Caco-2 (cell line): ENCODE measurements around the gene DNER. TPM values are rescaled to one million over a fixed set of nuclear protein-coding genes. Genes with fewer than 3 reads are reported as not detected.

Source experiments
- BruUV-seq: library from RNA; stranded (reverse); fragments of 400-500 nt; replicated peaks from 2 replicates; lab custom pipeline; 2021; lab: Mats Ljungman, UMichigan
- CTCF ChIA-PET: fragments of 300-600 bp; sonication (Branson Sonifier 250); formaldehyde crosslinking; loops from one replicate; lab custom pipeline; 2022; ENCODE audit warnings: antibody characterized with exemption; lab: Charles Lee
- POLR2A ChIA-PET: fragments of 300-600 bp; sonication (Branson Sonifier 250); formaldehyde crosslinking; loops from one replicate; lab custom pipeline; 2022; ENCODE audit warnings: antibody characterized with exemption; lab: Charles Lee
- DNase-seq, 2 experiments: peaks; one replicate each; pipeline versions ENCODE4 v3.0.0 to v3.0.0-alpha.2; 2020 to 2022
- H3K27me3 ChIP-seq: replicated peaks from 2 replicates; pipeline ENCODE4 v1.6.0; 2011; ENCODE audit warnings: low read length; ENCODE audit not compliant: control insufficient read depth, insufficient read depth
- H3K36me3 ChIP-seq: 2 replicates; pipeline ENCODE4 v1.5.1; 2011; ENCODE audit warnings: low read length; ENCODE audit not compliant: control insufficient read depth, insufficient read depth
- H3K4me1 ChIP-seq: fragments of 250-450 bp; sonication (Bioruptor Pico); 2 replicates; pipeline ENCODE4 v1.5.1; 2020; ENCODE audit warnings: mild to moderate bottlenecking
- H3K4me3 ChIP-seq: 2 replicates; pipeline ENCODE4 v1.5.1; 2011; ENCODE audit warnings: low read depth, mild to moderate bottlenecking, control low read depth, low read length
- H3K9me3 ChIP-seq: fragments of 250-450 bp; sonication (Bioruptor Pico); 2 replicates; pipeline ENCODE4 v1.5.1; 2020; ENCODE audit warnings: mild to moderate bottlenecking, moderate library complexity
- H3K27ac Mint-ChIP-seq: one replicate; pipeline ENCODE4 v1.8.0; 2022; ENCODE audit warnings: mixed read lengths; ENCODE audit not compliant: unreplicated experiment
- H3K27me3 Mint-ChIP-seq: one replicate; pipeline ENCODE4 v1.8.0; 2022; ENCODE audit warnings: mixed read lengths; ENCODE audit not compliant: insufficient read depth, unreplicated experiment
- H3K36me3 Mint-ChIP-seq: one replicate; pipeline ENCODE4 v1.8.0; 2022; ENCODE audit warnings: mild to moderate bottlenecking, mixed read lengths; ENCODE audit not compliant: insufficient read depth, unreplicated experiment
- H3K4me1 Mint-ChIP-seq: one replicate; pipeline ENCODE4 v1.8.0; 2022; ENCODE audit warnings: low read depth, mixed read lengths; ENCODE audit not compliant: unreplicated experiment
- H3K4me3 Mint-ChIP-seq: one replicate; pipeline ENCODE4 v1.8.0; 2022; ENCODE audit warnings: mild to moderate bottlenecking, moderate library complexity, mixed read lengths; ENCODE audit not compliant: unreplicated experiment
- H3K9me3 Mint-ChIP-seq: one replicate; pipeline ENCODE4 v1.8.0; 2022; ENCODE audit warnings: mixed read lengths; ENCODE audit not compliant: unreplicated experiment
- intact Hi-C: fragments of 100-400 bp; cut with micrococcal nuclease; formaldehyde crosslinking; loops from one replicate; pipeline ENCODE4 v1.10.0; 2022; ENCODE audit not compliant: unreplicated experiment
- total RNA-seq: library from RNA; stranded (reverse); gene quantifications from 2 replicates; pipeline ENCODE4 v1.2.3, GENCODE V29; 2022
- TF ChIP-seq, protein P1 (sequence below), 2 experiments: fragments of 200-600 bp in 1 of 2; IDR thresholded peaks; 1 replicate in 1 of 2; 2 replicates in 1 of 2; pipeline versions ENCODE4 v1.5.1 to v1.8.0; 2011 to 2022; ENCODE audit warnings: antibody characterized with exemption in 1 of 2, control low read depth in 1 of 2, inconsistent platforms in 1 of 2, low read depth in 1 of 2, low read length in 1 of 2, mild to moderate bottlenecking in 1 of 2, moderate library complexity in 1 of 2; ENCODE audit not compliant: insufficient read depth in 1 of 2, severe bottlenecking in 1 of 2, unreplicated experiment in 1 of 2

Gene DNER
- total RNA-seq, 1 experiment from 2014 or later = not detected

DNA sequence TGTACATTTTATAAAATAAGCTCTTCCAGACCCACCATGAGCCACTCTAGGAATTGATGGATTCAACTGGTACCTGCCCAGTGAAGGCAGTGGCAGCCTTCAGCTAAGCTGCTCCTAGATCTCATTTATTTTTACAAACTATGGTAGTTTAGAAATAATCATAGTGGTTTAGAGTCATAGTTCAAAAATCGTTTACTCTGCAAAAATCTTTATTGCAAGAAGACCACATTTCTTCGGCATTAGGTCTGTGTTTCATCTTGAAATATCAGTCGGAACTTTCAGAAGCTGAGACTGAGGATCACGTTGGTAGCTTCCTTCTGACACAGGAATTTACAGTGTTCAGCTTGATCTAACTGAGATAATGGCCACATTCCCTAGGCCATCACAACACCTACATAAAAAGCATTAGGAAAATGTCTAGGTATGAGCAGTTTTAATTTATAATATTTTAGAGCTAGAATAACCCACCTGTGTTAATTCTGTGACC is 237.0 kb downstream of the DNER start:
- no peak for DNase-seq
- intact Hi-C loops = no loop called here
- H3K4me1 ChIP-seq = no peaks in the 10 kb centered on the region
- no peaks in the 10 kb centered on the region for H3K36me3 ChIP-seq
- no peaks in the 10 kb centered on the region for H3K4me1 Mint-ChIP-seq
- H3K4me3 Mint-ChIP-seq = no peak overlapping the region
- no peaks in the 10 kb centered on the region for H3K27me3 ChIP-seq
- ChIA-PET POLR2A (interaction anchor here (0.6 kb wide), 1 partner anchor 260 kb away, joined by 12 read pairs; no protein-coding TSS in a partner anchor), CTCF (no interaction called here)
- H3K4me3 ChIP-seq = no peak overlapping the region
- no TSS peak for BruUV-seq
- TF ChIP-seq, protein P1, sequence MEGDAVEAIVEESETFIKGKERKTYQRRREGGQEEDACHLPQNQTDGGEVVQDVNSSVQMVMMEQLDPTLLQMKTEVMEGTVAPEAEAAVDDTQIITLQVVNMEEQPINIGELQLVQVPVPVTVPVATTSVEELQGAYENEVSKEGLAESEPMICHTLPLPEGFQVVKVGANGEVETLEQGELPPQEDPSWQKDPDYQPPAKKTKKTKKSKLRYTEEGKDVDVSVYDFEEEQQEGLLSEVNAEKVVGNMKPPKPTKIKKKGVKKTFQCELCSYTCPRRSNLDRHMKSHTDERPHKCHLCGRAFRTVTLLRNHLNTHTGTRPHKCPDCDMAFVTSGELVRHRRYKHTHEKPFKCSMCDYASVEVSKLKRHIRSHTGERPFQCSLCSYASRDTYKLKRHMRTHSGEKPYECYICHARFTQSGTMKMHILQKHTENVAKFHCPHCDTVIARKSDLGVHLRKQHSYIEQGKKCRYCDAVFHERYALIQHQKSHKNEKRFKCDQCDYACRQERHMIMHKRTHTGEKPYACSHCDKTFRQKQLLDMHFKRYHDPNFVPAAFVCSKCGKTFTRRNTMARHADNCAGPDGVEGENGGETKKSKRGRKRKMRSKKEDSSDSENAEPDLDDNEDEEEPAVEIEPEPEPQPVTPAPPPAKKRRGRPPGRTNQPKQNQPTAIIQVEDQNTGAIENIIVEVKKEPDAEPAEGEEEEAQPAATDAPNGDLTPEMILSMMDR (IDR thresholded peaks at IDR 0.05; ENCODE audit: insufficient read depth in 1 of 2, low read depth in 1 of 2, low read length in 1 of 2, severe bottlenecking in 1 of 2, unreplicated experiment in 1 of 2) = no peak
- H3K36me3 Mint-ChIP-seq = no peaks in the 10 kb centered on the region
- no peaks in the 10 kb centered on the region for H3K9me3 Mint-ChIP-seq
- H3K27me3 Mint-ChIP-seq = peaks cover 9% of the 10 kb centered on the region
- H3K27ac Mint-ChIP-seq = no peak overlapping the region
- no peaks in the 10 kb centered on the region for H3K9me3 ChIP-seq

- H3K9me3 Mint-ChIP-seq = no peaks in the 10 kb centered on the region
- H3K27ac Mint-ChIP-seq = no peak overlapping the region
- TF ChIP-seq, protein P1 (IDR thresholded peaks at IDR 0.05; ENCODE audit: insufficient read depth in 1 of 2, low read depth in 1 of 2, low read length in 1 of 2, severe bottlenecking in 1 of 2, unreplicated experiment in 1 of 2) = no peak
- no peaks in the 10 kb centered on the region for H3K36me3 Mint-ChIP-seq
- no peaks in the 10 kb centered on the region for H3K9me3 ChIP-seq
- peaks cover 9% of the 10 kb centered on the region for H3K27me3 Mint-ChIP-seq
- no peaks in the 10 kb centered on the region for H3K27me3 ChIP-seq
- CTCF ChIA-PET = no interaction called here
- BruUV-seq = no TSS peak
- no peaks in the 10 kb centered on the region for H3K4me1 Mint-ChIP-seq
- no peaks in the 10 kb centered on the region for H3K36me3 ChIP-seq
- POLR2A ChIA-PET = no interaction called here
- no peak overlapping the region for H3K4me3 ChIP-seq
- intact Hi-C loops = no loop called here
- H3K4me3 Mint-ChIP-seq = no peak overlapping the region
- DNase-seq = no peak
- no peaks in the 10 kb centered on the region for H3K4me1 ChIP-seq
Observed at GRCh38 chr2:229475778-229476177, 238.6 kb downstream of the DNER start.

DNA sequence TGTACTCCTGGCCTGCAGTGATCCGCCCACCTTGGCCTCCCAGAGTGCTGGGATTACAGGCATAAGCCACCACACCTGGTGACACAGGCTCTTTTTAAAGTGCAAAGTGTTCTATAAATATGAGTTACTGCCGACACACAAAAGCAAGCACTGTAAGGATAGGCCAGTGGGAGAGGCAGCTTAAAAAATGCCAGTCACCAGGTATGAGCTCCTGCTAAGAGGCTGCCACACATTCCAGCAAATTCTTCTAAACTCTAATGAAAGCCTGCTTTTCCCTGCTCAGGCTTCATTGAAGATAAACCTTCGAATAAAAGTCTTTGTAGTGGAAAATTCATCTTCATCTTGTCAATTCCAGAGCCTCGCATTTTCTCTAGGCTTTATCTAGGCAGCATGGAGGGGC is 240.2 kb downstream of the DNER start:
- no peaks in the 10 kb centered on the region for H3K9me3 Mint-ChIP-seq
- Histone ChIP-seq H3K4me3 (no peak overlapping the region), H3K4me1 (no peaks in the 10 kb centered on the region), H3K36me3 (no peaks in the 10 kb centered on the region), H3K27me3 (no peaks in the 10 kb centered on the region), H3K9me3 (no peaks in the 10 kb centered on the region)
- H3K27ac Mint-ChIP-seq = no peak overlapping the region
- H3K4me3 Mint-ChIP-seq = no peak overlapping the region
- ChIA-PET POLR2A (no interaction called here), CTCF (no interaction called here)
- TF ChIP-seq, protein P1 (IDR thresholded peaks at IDR 0.05; ENCODE audit: insufficient read depth in 1 of 2, low read depth in 1 of 2, low read length in 1 of 2, severe bottlenecking in 1 of 2, unreplicated experiment in 1 of 2) = no peak
- no peaks in the 10 kb centered on the region for H3K4me1 Mint-ChIP-seq
- no peaks in the 10 kb centered on the region for H3K36me3 Mint-ChIP-seq
- BruUV-seq = no TSS peak
- H3K27me3 Mint-ChIP-seq = peaks cover 9% of the 10 kb centered on the region
- no peak for DNase-seq
- intact Hi-C loops = no loop called here
